Liver (tissue), 9 donors: ENCODE results near the gene GAGE10. TPM values are rescaled to one million over a fixed set of nuclear protein-coding genes. Genes with fewer than 3 reads are reported as not detected.

ENCODE experiments used
- DNase-seq: peaks from one replicate; pipeline ENCODE4 v3.0.0-alpha.2; 2017; ENCODE audit warnings: low spot score
- H3K27ac ChIP-seq, 2 donors: one replicate each; pipeline ENCODE4 v1.7.0; 2013; ENCODE audit warnings: inconsistent platforms in 2 of 2, low read length in 2 of 2, control low read depth in 1 of 2, low read depth in 1 of 2, mild to moderate bottlenecking in 1 of 2
- H3K27me3 ChIP-seq, 4 donors: one replicate each; pipeline versions ENCODE4 v1.6.1 to v1.7.0; 2013; ENCODE audit warnings: low read length in 3 of 4, inconsistent platforms in 1 of 4, mild to moderate bottlenecking in 1 of 4, moderate library complexity in 1 of 4; ENCODE audit not compliant: control insufficient read depth in 4 of 4, insufficient read depth in 4 of 4
- H3K36me3 ChIP-seq, 4 donors: one replicate each; pipeline versions ENCODE4 v1.6.1 to v1.7.0; 2013; ENCODE audit warnings: low read length in 3 of 4, mild to moderate bottlenecking in 3 of 4, low read depth in 1 of 4, moderate library complexity in 1 of 4; ENCODE audit not compliant: control insufficient read depth in 4 of 4, insufficient read depth in 3 of 4
- H3K4me1 ChIP-seq, 4 donors: one replicate each; pipeline versions ENCODE4 v1.6.1 to v1.7.0; 2013; ENCODE audit warnings: low read length in 3 of 4, mild to moderate bottlenecking in 3 of 4, moderate library complexity in 1 of 4; ENCODE audit not compliant: control insufficient read depth in 4 of 4, insufficient read depth in 4 of 4
- H3K4me3 ChIP-seq, 3 donors: one replicate each; pipeline versions ENCODE4 v1.6.1 to v1.7.0; 2013; ENCODE audit warnings: low read length in 3 of 3, control low read depth in 1 of 3, low read depth in 1 of 3, mild to moderate bottlenecking in 1 of 3
- H3K9ac ChIP-seq, 2 donors: one replicate each; pipeline ENCODE4 v1.7.0; 2013; ENCODE audit warnings: low read length in 2 of 2, mild to moderate bottlenecking in 2 of 2, moderate library complexity in 2 of 2, control low read depth in 1 of 2, low read depth in 1 of 2
- H3K9me3 ChIP-seq, 4 donors: one replicate each; pipeline versions ENCODE4 v1.6.1 to v1.7.0; 2013; ENCODE audit warnings: low read length in 3 of 4; ENCODE audit not compliant: control insufficient read depth in 4 of 4
- CTCF ChIP-seq: fragments of 150-350 bp; IDR thresholded peaks from 2 replicates; pipeline ENCODE4 v1.5.1; 2017; ENCODE audit warnings: improper control_type of control experiment, low read depth, low read length; ENCODE audit not compliant: missing input control
- EGR1 ChIP-seq, 2 donors: IDR thresholded peaks; 2 replicates each; pipeline ENCODE4 v1.6.1; 2016 to 2018; ENCODE audit warnings: antibody characterized with exemption in 2 of 2, low read depth in 2 of 2
- GABPA ChIP-seq, 2 donors: IDR thresholded peaks in 1 of 2; conservative IDR thresholded peaks in 1 of 2; 2 replicates each; pipeline ENCODE4 v1.6.1; 2016; ENCODE audit warnings: antibody characterized with exemption in 2 of 2, mild to moderate bottlenecking in 1 of 2, moderate library complexity in 1 of 2
- HNF4A ChIP-seq, 2 donors: conservative IDR thresholded peaks; 2 replicates each; pipeline ENCODE4 v1.6.1; 2016; ENCODE audit warnings: antibody characterized with exemption in 2 of 2, mild to moderate bottlenecking in 2 of 2
- JUND ChIP-seq, 2 donors: IDR thresholded peaks; 2 replicates each; pipeline ENCODE4 v1.6.1; 2016; ENCODE audit warnings: antibody characterized with exemption in 2 of 2
- MAX ChIP-seq: IDR thresholded peaks from 2 replicates; pipeline ENCODE4 v1.6.1; 2016; ENCODE audit warnings: antibody characterized with exemption
- NR2F2 ChIP-seq: IDR thresholded peaks from 2 replicates; pipeline ENCODE4 v1.6.1; 2016; ENCODE audit warnings: antibody characterized with exemption
- RAD21 ChIP-seq, 2 donors: IDR thresholded peaks; 2 replicates each; pipeline ENCODE4 v1.6.1; 2016; ENCODE audit warnings: antibody characterized with exemption in 2 of 2, mild to moderate bottlenecking in 2 of 2
- REST ChIP-seq: IDR thresholded peaks from 2 replicates; pipeline ENCODE4 v1.6.1; 2016; ENCODE audit warnings: antibody characterized with exemption, mild to moderate bottlenecking
- RXRA ChIP-seq, 2 donors: IDR thresholded peaks; 2 replicates each; pipeline ENCODE4 v1.6.1; 2017 to 2018; ENCODE audit warnings: antibody characterized with exemption in 2 of 2, mild to moderate bottlenecking in 1 of 2
- SP1 ChIP-seq: IDR thresholded peaks from 2 replicates; pipeline ENCODE4 v1.6.1; 2018; ENCODE audit warnings: antibody characterized with exemption, mild to moderate bottlenecking
- TAF1 ChIP-seq: conservative IDR thresholded peaks from 2 replicates; pipeline ENCODE4 v1.6.1; 2016; ENCODE audit warnings: antibody characterized with exemption, mild to moderate bottlenecking
- WGBS: extraction: QIAGEN DNeasy Blood & Tissue Kit; methylation state at CpG from one replicate; pipeline ENCODE4 v1.1.7; 2013; 5-methylcytosine and 5-hydroxymethylcytosine counted together
- polyA plus RNA-seq, 2 donors: library from polyadenylated mRNA; stranded (reverse) in 1 of 2; unstranded in 1 of 2; fragments of 200-250 nt in 1 of 2; fragments of >200 nt in 1 of 2; fragmentation: Nextera tagmentation in 1 of 2; extraction: Ambion mirVana in 1 of 2; gene quantifications; one replicate each; pipeline versions ENCODE4 v1.2.1 to v1.2.3, GENCODE V29; 2013 to 2015
- total RNA-seq, 2 donors: library from RNA; depleted of rRNA; stranded (reverse); fragments of >200 nt; gene quantifications; one replicate each; pipeline ENCODE4 v1.2.3, GENCODE V29; 2014
- donor health status: healthy.
- donor health status: healthy.
- donor health status: healthy.
- donor health status: healthy.
- donor health status: healthy.

GAGE10 gene
- total and polyA plus RNA-seq, 4 donors = not detected

- H3K27me3 ChIP-seq = no peaks in the 10 kb centered on the region
- TF ChIP-seq RAD21 (IDR thresholded peaks at IDR 0.05) (no peak), HNF4A (conservative IDR thresholded peaks at IDR 0.05) (no peak), RXRA (IDR thresholded peaks at IDR 0.05) (no peak)
- no peaks in the 10 kb centered on the region for H3K9me3 ChIP-seq
- H3K9ac ChIP-seq = no peak overlapping the region
- peaks cover 0 to 12% (median 7%) of the 10 kb centered on the region in 4 donors for H3K4me1 ChIP-seq
- 74% methylated on average over 15 of the region's 15 CpGs for WGBS
- H3K36me3 ChIP-seq = no peaks in the 10 kb centered on the region
- H3K27ac ChIP-seq = peak overlapping the region; percentile 44 to 61
- no peak for DNase-seq
- H3K4me3 ChIP-seq = peak overlapping the region in 1 of 3 donors; percentile 42
Observed at GRCh38 chrX:49308604-49309269, 5.3 kb downstream of the GAGE10 start.

DNA sequence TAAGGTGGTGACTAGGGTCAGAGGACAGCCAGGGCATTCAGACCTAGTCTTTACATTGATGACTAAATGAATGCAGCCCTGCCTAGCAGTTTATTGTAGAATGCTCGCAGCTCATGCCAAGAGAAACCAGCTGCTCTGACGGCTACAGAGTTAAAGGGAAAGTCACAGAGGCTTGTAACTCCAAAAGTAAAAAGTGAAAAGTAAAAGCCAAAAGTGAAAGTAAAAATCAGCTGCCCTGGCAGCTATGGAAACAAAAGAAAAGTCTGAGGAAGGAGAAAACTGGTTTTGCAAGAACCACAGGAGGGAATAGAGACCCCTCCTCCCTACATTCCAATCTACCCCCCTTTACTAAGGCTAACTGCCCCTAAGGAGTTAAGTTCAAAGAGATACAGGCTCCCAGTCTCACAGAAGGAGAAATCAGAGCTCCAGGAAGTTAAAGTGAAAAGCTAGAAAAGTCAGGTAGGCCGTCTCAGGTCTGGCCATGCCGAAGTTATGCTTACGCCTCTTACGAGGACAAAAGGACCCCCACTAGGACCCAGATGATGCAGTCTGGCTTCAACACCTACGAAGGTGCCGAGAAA, 6.0 kb downstream of the GAGE10 start:
- no peaks in the 10 kb centered on the region for H3K9me3 ChIP-seq
- peak overlapping the region; percentile 28 to 42 (median 41) for H3K4me3 ChIP-seq
- peak overlapping the region; percentile 44 to 61 for H3K27ac ChIP-seq
- no peak for DNase-seq
- H3K4me1 ChIP-seq = peaks cover 0 to 12% (median 7%) of the 10 kb centered on the region in 4 donors
- WGBS = 18% methylated on average over 8 of the region's 8 CpGs
- H3K9ac ChIP-seq = peak overlapping the region; percentile 53 to 78
- TF ChIP-seq JUND (IDR thresholded peaks at IDR 0.05) (no peak), EGR1 (IDR thresholded peaks at IDR 0.05; ENCODE audit: low read depth in 2 of 2) (no peak), CTCF (no peak), HNF4A (conservative IDR thresholded peaks at IDR 0.05) (no peak), REST (no peak), MAX (no peak), NR2F2 (no peak), GABPA (IDR thresholded peaks at IDR 0.05 in 1 of 2, conservative IDR thresholded peaks at IDR 0.05 in 1 of 2) (no peak)
- no peaks in the 10 kb centered on the region for H3K27me3 ChIP-seq
- H3K36me3 ChIP-seq = no peaks in the 10 kb centered on the region

GRCh38 chrX:49310371-49310770, 6.9 kb downstream of the GAGE10 start:
- H3K4me3 ChIP-seq = no peak overlapping the region
- no peaks in the 10 kb centered on the region for H3K36me3 ChIP-seq
- H3K9me3 ChIP-seq = no peaks in the 10 kb centered on the region
- TF ChIP-seq SP1 (no peak), CTCF (no peak), TAF1 (no peak), RAD21 (IDR thresholded peaks at IDR 0.05) (no peak)
- no peak for DNase-seq
- peaks cover 0 to 12% (median 7%) of the 10 kb centered on the region in 4 donors for H3K4me1 ChIP-seq
- H3K27me3 ChIP-seq = no peaks in the 10 kb centered on the region
- WGBS = 82% methylated on average over 18 of the region's 18 CpGs
- no peak overlapping the region for H3K27ac ChIP-seq
- no peak overlapping the region for H3K9ac ChIP-seq
